ENCODE measurements around the gene CHRM5. TPM values are rescaled to one million over a fixed set of nuclear protein-coding genes. Genes with fewer than 3 reads are reported as not detected.

The CHRM5 gene
- total and polyA plus RNA-seq, 2 donors (not counting 3 experiments of a cell fraction or from before 2014, with no cell fraction given): 0.03 TPM; not detected in 1

- no TSS peak for BruUV-seq (replicated peaks)
- intact Hi-C loops (cut with micrococcal nuclease): no loop called here
- FAIRE-seq (no peak), DNase-seq (ENCODE audit: low read depth, low spot score) (no peak)
- POLR2A ChIA-PET: no interaction called here
- dilution Hi-C loops (cut with MboI; ENCODE audit: extremely low pct_ligation_motif_present, low sequenced_read_pairs): no loop called here
- Histone ChIP-seq H3K4me3 (replicated peaks in 1 of 3; ENCODE audit: insufficient read depth in 1 of 3, low read depth in 1 of 3, low read length in 3 of 3) (no peak overlapping the region), H4K20me1 (replicated peaks; ENCODE audit: control insufficient read depth, extremely low read depth, insufficient read depth, low read length) (no peaks in the 10 kb centered on the region), H3K9me1 (replicated peaks; ENCODE audit: control insufficient read depth, extremely low read depth, insufficient read depth, low read length) (no peaks in the 10 kb centered on the region), H3K4me1 (ENCODE audit: control insufficient read depth, extremely low read depth, insufficient read depth, low read length) (no peaks in the 10 kb centered on the region), H3K4me2 (ENCODE audit: insufficient read depth, low read length) (no peak overlapping the region), H3K79me2 (ENCODE audit: control insufficient read depth, insufficient read depth, low read length) (no peaks in the 10 kb centered on the region), H3K27me3 (ENCODE audit: control insufficient read depth in 2 of 2, insufficient read depth in 2 of 2, low read length in 2 of 2) (no peaks in the 10 kb centered on the region), H3K9me3 (replicated peaks; ENCODE audit: control insufficient read depth, insufficient read depth, low read length) (no peaks in the 10 kb centered on the region), H3K36me3 (ENCODE audit: control insufficient read depth in 2 of 2, extremely low read depth in 1 of 2, insufficient read depth in 2 of 2, low read length in 2 of 2) (no peaks in the 10 kb centered on the region), H3K9ac (replicated peaks; ENCODE audit: extremely low read depth, insufficient read depth, low read length) (no peak overlapping the region), H3K27ac (ENCODE audit: insufficient read depth, low read depth, low read length) (no peak overlapping the region), H2AFZ (ENCODE audit: low read depth, low read length) (no peak overlapping the region)
- TF ChIP-seq JUN (IDR thresholded peaks at IDR 0.05; ENCODE audit: borderline replicate concordance, insufficient read depth, insufficient read length, low read depth) (no peak), MYC (IDR thresholded peaks at IDR 0.05; ENCODE audit: low read depth, low read length) (no peak), EZH2 (IDR thresholded peaks at IDR 0.05; ENCODE audit: borderline replicate concordance, low read depth, low read length, severe bottlenecking) (no peak), POLR2A (IDR thresholded peaks at IDR 0.05; ENCODE audit: low read depth, low read length) (no peak), POLR2AphosphoS5 (IDR thresholded peaks at IDR 0.05; ENCODE audit: insufficient read depth, low read depth, low read length) (no peak), GATA2 (IDR thresholded peaks at IDR 0.05; ENCODE audit: insufficient read depth, insufficient read length, low read depth, low read length) (no peak), MAX (IDR thresholded peaks at IDR 0.05; ENCODE audit: insufficient read depth, insufficient read length) (no peak), FOS (IDR thresholded peaks at IDR 0.05; ENCODE audit: borderline replicate concordance, insufficient read depth, low read length) (no peak), CTCF (IDR thresholded peaks at IDR 0.05; ENCODE audit: extremely low read depth in 1 of 2, insufficient read depth in 1 of 2, low read depth in 1 of 2, low read length in 2 of 2) (no peak)
- CTCF ChIA-PET: interaction anchor here (1.0 kb wide), 1 partner anchor 11 kb away, joined by 4 read pairs; no protein-coding TSS in a partner anchor
These were observed 97.6 kb downstream of the CHRM5 start for GRCh38 chr15:34065941-34066340.

Data from endothelial cell of umbilical vein (primary cell).